HepG2 (cell line): ENCODE results near the gene FYTTD1. TPM values are rescaled to one million over a fixed set of nuclear protein-coding genes. Genes with fewer than 3 reads are reported as not detected.
A peak's percentile ranks its signal among the peaks of the same experiment; 100 is the strongest.

ENCODE experiments used
- ATAC-seq: fragments of 200-7000 bp; cut with Tn5 transposase; 3 replicates; pipeline ENCODE4 v1.9.1; 2020; ENCODE audit warnings: mild to moderate bottlenecking, moderate library complexity
- BruUV-seq: library from RNA; stranded (reverse); fragments of 400-500 nt; replicated peaks from 2 replicates; lab custom pipeline; 2021; lab: Mats Ljungman, UMichigan
- CTCF ChIA-PET: fragments of 300-600 bp; formaldehyde crosslinking; extraction: SDS; loops from one replicate; lab custom pipeline; 2021; ENCODE audit warnings: low total read pairs, inconsistent platforms, low intra/inter-chr PET ratio; lab: Yijun Ruan, JAX
- POLR2A ChIA-PET: fragments of 350-600 bp; sonication (Branson Sonifier 250); formaldehyde crosslinking; loops from one replicate; lab custom pipeline; 2020; ENCODE audit warnings: antibody characterized with exemption, inconsistent platforms; lab: Yijun Ruan, JAX
- DNase-seq: peaks from one replicate; pipeline ENCODE4 v3.0.0-alpha.2; 2015; ENCODE audit warnings: low spot score
- FAIRE-seq: peaks from 3 replicates; lab custom pipeline; 2011; peaks lifted over from hg19 to GRCh38; lab: Jason Lieb, UNC
- H2AFZ ChIP-seq: one replicate; pipeline ENCODE4 v1.6.1; 2011; ENCODE audit warnings: low read length, inconsistent platforms
- H3K27ac ChIP-seq: fragments of 300-600 bp; 3 replicates; pipeline ENCODE4 v1.8.0; 2011; ENCODE audit warnings: mixed run types, mild to moderate bottlenecking, mixed read lengths, low read length, inconsistent platforms; ENCODE audit not compliant: insufficient read depth; ENCODE audit errors: extremely low read length
- H3K27me3 ChIP-seq, 2 experiments: fragments of 200-600 bp in 1 of 2; 2 replicates in 1 of 2; 3 replicates in 1 of 2; pipeline versions ENCODE4 v1.6.0 to v1.8.0; 2011; ENCODE audit warnings: low read length in 2 of 2, mild to moderate bottlenecking in 2 of 2, moderate library complexity in 2 of 2, inconsistent platforms in 1 of 2; ENCODE audit not compliant: insufficient read depth in 2 of 2, control insufficient read depth in 1 of 2
- H3K36me3 ChIP-seq, 2 experiments: fragments of 200-600 bp in 1 of 2; replicated peaks in 1 of 2; 2 replicates in 1 of 2; 3 replicates in 1 of 2; pipeline versions ENCODE4 v1.5.1 to v1.8.0; 2011; ENCODE audit warnings: low read length in 2 of 2, inconsistent platforms in 1 of 2; ENCODE audit not compliant: insufficient read depth in 2 of 2, control insufficient read depth in 1 of 2
- H3K4me1 ChIP-seq: 2 replicates; pipeline ENCODE4 v1.5.1; 2012; ENCODE audit warnings: low read length, inconsistent platforms; ENCODE audit not compliant: insufficient read depth
- H3K4me2 ChIP-seq: 2 replicates; pipeline ENCODE4 v1.6.0; 2011; ENCODE audit warnings: low read depth, low read length, inconsistent platforms
- H3K4me3 ChIP-seq, 3 experiments: fragments of 200-600 bp in 1 of 3; sonication (generic), shearing (Covaris generic) in 1 of 3; replicated peaks in 1 of 3; 2 replicates each; pipeline ENCODE4 v1.5.1; 2011 to 2016; ENCODE audit warnings: low read length in 3 of 3, inconsistent platforms in 2 of 3, low read depth in 2 of 3, mild to moderate bottlenecking in 2 of 3, control low read depth in 1 of 3, mixed read lengths in 1 of 3; ENCODE audit not compliant: insufficient read depth in 1 of 3
- H3K79me2 ChIP-seq: one replicate; pipeline ENCODE4 v1.6.1; 2011; ENCODE audit warnings: low read length, inconsistent platforms; ENCODE audit not compliant: insufficient read depth
- H3K9ac ChIP-seq: 2 replicates; pipeline ENCODE4 v1.6.0; 2011; ENCODE audit warnings: mild to moderate bottlenecking, low read depth, low read length, inconsistent platforms; ENCODE audit not compliant: insufficient read depth
- H3K9me3 ChIP-seq: 2 replicates; pipeline ENCODE4 v1.5.1; 2012; ENCODE audit warnings: mild to moderate bottlenecking, low read length
- H4K20me1 ChIP-seq: 2 replicates; pipeline ENCODE4 v1.6.0; 2011; ENCODE audit warnings: inconsistent platforms, mild to moderate bottlenecking, low read length, moderate library complexity; ENCODE audit not compliant: insufficient read depth
- BRCA1 ChIP-seq: sonication (generic); formaldehyde crosslinking; IDR thresholded peaks from 2 replicates; pipeline ENCODE4 v1.4.0; 2020; ENCODE audit warnings: missing genetic modification reagents
- FOXO4 ChIP-seq: sonication (generic); formaldehyde crosslinking; conservative IDR thresholded peaks from 2 replicates; pipeline ENCODE4 v1.8.1; 2023; ENCODE audit warnings: missing genetic modification reagents
- HDAC2 ChIP-seq: sonication (generic); formaldehyde crosslinking; IDR thresholded peaks from 2 replicates; pipeline ENCODE4 v1.4.0; 2020; ENCODE audit warnings: missing genetic modification reagents
- HMGA1 ChIP-seq: sonication (generic); formaldehyde crosslinking; conservative IDR thresholded peaks from 2 replicates; pipeline ENCODE4 v1.4.0; 2020; ENCODE audit warnings: missing genetic modification reagents
- IRF2 ChIP-seq: IDR thresholded peaks from 2 replicates; pipeline ENCODE4 v1.6.1; 2018; ENCODE audit warnings: missing genetic modification reagents, missing compliant biosample characterization
- KMT2B ChIP-seq: IDR thresholded peaks from 2 replicates; pipeline ENCODE4 v1.6.1; 2016; ENCODE audit warnings: missing genetic modification reagents, missing compliant biosample characterization
- SAP130 ChIP-seq: IDR thresholded peaks from 2 replicates; pipeline ENCODE4 v1.6.1; 2016; ENCODE audit warnings: low read depth
- SP1 ChIP-seq, 2 experiments: fragments of 450-650 bp in 1 of 2; sonication (generic) in 1 of 2; formaldehyde crosslinking in 1 of 2; IDR thresholded peaks; 2 replicates each; pipeline versions ENCODE4 v1.4.0 to v1.6.1; 2016 to 2020; ENCODE audit warnings: missing genetic modification reagents in 1 of 2
- SUZ12 ChIP-seq: fragments of 150-350 bp; IDR thresholded peaks from 2 replicates; pipeline ENCODE4 v1.6.1; 2014; ENCODE audit warnings: low read depth, low read length
- U2AF1 ChIP-seq: fragments of 200-400 bp; formaldehyde crosslinking; optimal IDR thresholded peaks from 2 replicates; pipeline ENCODE3; 2017; ENCODE audit warnings: mild to moderate bottlenecking, low read depth, low read length
- ZBTB4 ChIP-seq: sonication (generic); formaldehyde crosslinking; IDR thresholded peaks from 2 replicates; pipeline ENCODE4 v1.4.0; 2020; ENCODE audit warnings: missing genetic modification reagents, mild to moderate bottlenecking, borderline replicate concordance
- ZFP90 ChIP-seq: sonication (generic); formaldehyde crosslinking; IDR thresholded peaks from 2 replicates; pipeline ENCODE4 v1.8.0; 2022; ENCODE audit warnings: missing genetic modification reagents, mild to moderate bottlenecking, inconsistent platforms, borderline replicate concordance
- ZKSCAN5 ChIP-seq: sonication (generic); formaldehyde crosslinking; IDR thresholded peaks from 2 replicates; pipeline ENCODE4 v1.5.1; 2020; ENCODE audit warnings: mild to moderate bottlenecking, missing genetic modification reagents
- ZNF101 ChIP-seq: sonication (generic); formaldehyde crosslinking; IDR thresholded peaks from 2 replicates; pipeline ENCODE4 v1.4.0; 2020; ENCODE audit warnings: mild to moderate bottlenecking, low read depth, missing genetic modification reagents, borderline replicate concordance
- ZNF12 ChIP-seq: sonication (generic); formaldehyde crosslinking; IDR thresholded peaks from 2 replicates; pipeline ENCODE4 v1.5.0; 2020; ENCODE audit warnings: missing genetic modification reagents
- ZNF205 ChIP-seq: IDR thresholded peaks from 2 replicates; pipeline ENCODE4 v1.6.1; 2018; ENCODE audit warnings: missing biosample characterization, missing genetic modification reagents
- ZNF501 ChIP-seq: sonication (generic); formaldehyde crosslinking; IDR thresholded peaks from 2 replicates; pipeline ENCODE4 v1.5.1; 2020; ENCODE audit warnings: mild to moderate bottlenecking, moderate library complexity, missing genetic modification reagents
- ZNF556 ChIP-seq: sonication (generic); formaldehyde crosslinking; IDR thresholded peaks from 2 replicates; pipeline ENCODE4 v1.4.0; 2020; ENCODE audit warnings: mild to moderate bottlenecking, missing genetic modification reagents, borderline replicate concordance
- ZNF781 ChIP-seq: sonication (generic); formaldehyde crosslinking; IDR thresholded peaks from 2 replicates; pipeline ENCODE4 v1.5.1; 2020; ENCODE audit warnings: borderline replicate concordance, mild to moderate bottlenecking, missing genetic modification reagents; ENCODE audit errors: not compliant biosample characterization
- WGBS: methylation state at CpG from one replicate; pipeline ENCODE4 v1.1.6; 2017; ENCODE audit warnings: low lambda C conversion rate; 5-methylcytosine and 5-hydroxymethylcytosine counted together
- in situ Hi-C: cut with HindIII; loops from 2 replicates; pipeline ENCODE4 v1.10.0; 2017; ENCODE audit warnings: low pct_unique_long_range_greater_than_20kb; ENCODE audit not compliant: extremely low pct_ligation_motif_present
- intact Hi-C: fragments of 100-400 bp; cut with micrococcal nuclease; formaldehyde crosslinking; loops from one replicate; pipeline ENCODE4 v1.10.0; 2022; ENCODE audit not compliant: unreplicated experiment
- polyA plus RNA-seq, 8 experiments: library from polyadenylated mRNA; depleted of rRNA in 3 of 8; stranded (reverse) in 7 of 8; unstranded in 1 of 8; fragments of >200 nt; fragmentation: Illumina TruSeq in 4 of 8; extraction: Trizol in 4 of 8; gene quantifications; 2 replicates each; pipeline versions ENCODE4 v1.2.1 to v1.2.3, GENCODE V29; 2011 to 2016; ENCODE audit warnings: low read depth in 4 of 8, missing spikeins in 1 of 8, mixed read lengths in 1 of 8; ENCODE audit not compliant: insufficient read depth in 1 of 8
- total RNA-seq, 5 experiments: library from RNA; depleted of rRNA; stranded (reverse); fragments of >200 nt; fragmentation: Illumina TruSeq; extraction: Trizol; gene quantifications; 2 replicates each; pipeline ENCODE4 v1.2.3, GENCODE V29; 2016; ENCODE audit warnings: low read depth in 1 of 5

FYTTD1 gene
- total and polyA plus RNA-seq, 2 of the 13 experiments (the other 11 are each of a cell fraction or from before 2014, with no cell fraction given), result 6.5 to 28.8 TPM

- no peak for FAIRE-seq
- no TSS peak for BruUV-seq
- no peak for TF ChIP-seq ZNF556
- no peak for TF ChIP-seq ZNF101
- no peak for TF ChIP-seq SP1 (IDR thresholded peaks at IDR 0.05)
- TF ChIP-seq SP1 (CRISPR knock-in tag; IDR thresholded peaks at IDR 0.05), result no peak
- peak; percentile 55; the same call in 1 of the 2 replicates for TF ChIP-seq ZFP90 (CRISPR knock-in tag)
- TF ChIP-seq ZNF12 (CRISPR knock-in tag), result no peak
- 0 out of 2 replicates have a peak, but pooled peaks have one; percentile 53 for TF ChIP-seq BRCA1
- no peak for TF ChIP-seq IRF2 (CRISPR knock-in tag)
- 0 out of 2 replicates have a peak, but pooled peaks have one; percentile 15 for TF ChIP-seq HDAC2 (CRISPR knock-in tag)
- TF ChIP-seq HMGA1 (CRISPR knock-in tag), result no peak
- no peak for TF ChIP-seq SUZ12
- TF ChIP-seq ZNF205 (CRISPR knock-in tag), result no peak
- 0 out of 2 replicates have a peak, but pooled peaks have one; percentile 22 for TF ChIP-seq FOXO4
- TF ChIP-seq KMT2B (CRISPR knock-in tag), result 0 out of 2 replicates have a peak, but pooled peaks have one; percentile 22
- TF ChIP-seq SAP130 (CRISPR knock-in tag), result peak; percentile 61; the same call in 1 of the 2 replicates
- no peak for TF ChIP-seq ZBTB4 (CRISPR knock-in tag)
- no peak for TF ChIP-seq U2AF1
- TF ChIP-seq ZKSCAN5, result no peak
- TF ChIP-seq ZNF501 (CRISPR knock-in tag), result no peak
- peak; percentile 31 for TF ChIP-seq ZNF781 (CRISPR knock-in tag)
Measured at GRCh38 chr3:197750858-197751737, 1.4 kb downstream of the FYTTD1 start.

More at GRCh38 chr3:197750858-197751737, 1.4 kb downstream of the FYTTD1 start:
- intact Hi-C loops (loop anchor here (5.0 kb wide), 1 partner anchor 41 kb away; the partner anchor contains the start of gene LRCH3), in situ Hi-C loops (no loop called here)
- Histone ChIP-seq H3K4me1 (peaks cover 37% of the 10 kb centered on the region), H3K36me3 (no peaks in the 10 kb centered on the region), H3K4me3 (peak overlapping the region; percentile 75 to 86 (median 77)), H3K27ac (peak overlapping the region; percentile 56), H3K27me3 (peaks cover 0 to 5% of the 10 kb centered on the region in 2 experiments; a peak in 1 of 5 replicates), H3K9ac (peak overlapping the region; percentile 72), H2AFZ (no peak overlapping the region), H3K4me2 (peak overlapping the region; percentile 85), H3K79me2 (peaks cover 32% of the 10 kb centered on the region), H3K9me3 (no peaks in the 10 kb centered on the region), H4K20me1 (peaks cover 7% of the 10 kb centered on the region; the same call in 1 of the 2 replicates)
- CTCF ChIA-PET, result no interaction called here
- DNase-seq (no peak), ATAC-seq (no peak)
- under 1% methylated on average over 36 of the region's 36 CpGs for WGBS
- POLR2A ChIA-PET, result interaction anchor here (0.8 to 1.9 kb wide), 5 partner anchors 9 to 70 kb away, joined by 3 to 6 read pairs (median 4); partner anchors contain the start of genes LRCH3 and RUBCN
